ENCODE measurements around the gene MCIDAS. TPM values are rescaled to one million over a fixed set of nuclear protein-coding genes. Genes with fewer than 3 reads are reported as not detected.

The MCIDAS gene
- total and polyA plus RNA-seq, 2 of the 13 experiments (the other 11 are each of a cell fraction or from before 2014, with no cell fraction given), result not detected

DNA sequence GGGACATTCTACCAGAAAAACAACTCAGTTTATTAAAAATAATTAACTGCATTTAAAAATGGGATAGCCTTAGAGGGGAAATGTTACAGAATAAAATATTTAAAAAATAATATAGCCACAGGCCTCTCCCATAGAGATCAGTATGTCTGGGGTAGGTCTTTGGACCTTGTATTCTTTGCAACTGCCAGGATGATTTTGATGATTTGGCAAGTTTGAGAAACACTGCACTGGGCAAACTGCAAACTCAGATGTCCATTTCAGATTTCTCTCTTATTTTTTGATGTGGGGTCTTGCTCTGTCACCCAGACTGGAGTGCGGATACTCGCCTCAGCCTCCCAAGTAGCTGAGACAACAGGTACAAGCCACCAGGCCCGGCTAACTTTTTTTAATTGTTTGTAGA, 31.2 kb upstream of the MCIDAS start:
- ChIA-PET CTCF (ENCODE audit: low intra/inter-chr PET ratio, low total read pairs) (no interaction called here), POLR2A (no interaction called here)
- in situ Hi-C loops (cut with HindIII; ENCODE audit: extremely low pct_ligation_motif_present, low pct_unique_long_range_greater_than_20kb), result no loop called here
- H3K27ac ChIP-seq (ENCODE audit: extremely low read length, insufficient read depth, low read length), result no peak overlapping the region
- H4K20me1 ChIP-seq (ENCODE audit: insufficient read depth, low read length), result no peaks in the 10 kb centered on the region
- no peaks in the 10 kb centered on the region for H3K79me2 ChIP-seq (ENCODE audit: insufficient read depth, low read length)
- H3K9me3 ChIP-seq (ENCODE audit: low read length), result no peaks in the 10 kb centered on the region
- peaks cover 2 to 24% of the 10 kb centered on the region in 2 experiments; a peak in 3 of 5 replicates for H3K36me3 ChIP-seq (replicated peaks in 1 of 2; ENCODE audit: control insufficient read depth in 1 of 2, insufficient read depth in 2 of 2, low read length in 2 of 2)
- FAIRE-seq (no peak), DNase-seq (ENCODE audit: low spot score) (no peak), ATAC-seq (no peak)
- intact Hi-C loops (cut with micrococcal nuclease; ENCODE audit: unreplicated experiment), result no loop called here
- H3K27me3 ChIP-seq (ENCODE audit: control insufficient read depth in 1 of 2, insufficient read depth in 2 of 2, low read length in 2 of 2), result no peaks in the 10 kb centered on the region
- TF ChIP-seq STAG1 (CRISPR knock-in tag; IDR thresholded peaks at IDR 0.05), result no peak
- no peak for TF ChIP-seq NFIC (IDR thresholded peaks at IDR 0.05; ENCODE audit: low read length)
- TF ChIP-seq ATAD3A (CRISPR knock-in tag; IDR thresholded peaks at IDR 0.05), result no peak
- peak; percentile 66 for TF ChIP-seq MAFF (IDR thresholded peaks at IDR 0.05; ENCODE audit: low read depth, low read length)
- TF ChIP-seq MAFK (conservative IDR thresholded peaks at IDR 0.05 in 1 of 2, IDR thresholded peaks at IDR 0.05 in 1 of 2; ENCODE audit: low read length in 2 of 2), result peak; percentile 75 to 78
- TF ChIP-seq, protein P1, sequence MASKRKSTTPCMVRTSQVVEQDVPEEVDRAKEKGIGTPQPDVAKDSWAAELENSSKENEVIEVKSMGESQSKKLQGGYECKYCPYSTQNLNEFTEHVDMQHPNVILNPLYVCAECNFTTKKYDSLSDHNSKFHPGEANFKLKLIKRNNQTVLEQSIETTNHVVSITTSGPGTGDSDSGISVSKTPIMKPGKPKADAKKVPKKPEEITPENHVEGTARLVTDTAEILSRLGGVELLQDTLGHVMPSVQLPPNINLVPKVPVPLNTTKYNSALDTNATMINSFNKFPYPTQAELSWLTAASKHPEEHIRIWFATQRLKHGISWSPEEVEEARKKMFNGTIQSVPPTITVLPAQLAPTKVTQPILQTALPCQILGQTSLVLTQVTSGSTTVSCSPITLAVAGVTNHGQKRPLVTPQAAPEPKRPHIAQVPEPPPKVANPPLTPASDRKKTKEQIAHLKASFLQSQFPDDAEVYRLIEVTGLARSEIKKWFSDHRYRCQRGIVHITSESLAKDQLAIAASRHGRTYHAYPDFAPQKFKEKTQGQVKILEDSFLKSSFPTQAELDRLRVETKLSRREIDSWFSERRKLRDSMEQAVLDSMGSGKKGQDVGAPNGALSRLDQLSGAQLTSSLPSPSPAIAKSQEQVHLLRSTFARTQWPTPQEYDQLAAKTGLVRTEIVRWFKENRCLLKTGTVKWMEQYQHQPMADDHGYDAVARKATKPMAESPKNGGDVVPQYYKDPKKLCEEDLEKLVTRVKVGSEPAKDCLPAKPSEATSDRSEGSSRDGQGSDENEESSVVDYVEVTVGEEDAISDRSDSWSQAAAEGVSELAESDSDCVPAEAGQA (IDR thresholded peaks at IDR 0.05; ENCODE audit: low read depth), result no peak
- TF ChIP-seq, protein P1 (CRISPR knock-in tag; IDR thresholded peaks at IDR 0.05; ENCODE audit: borderline replicate concordance), result no peak
- H3K9ac ChIP-seq (ENCODE audit: insufficient read depth, low read depth, low read length), result no peak overlapping the region
- H3K4me2 ChIP-seq (ENCODE audit: low read depth, low read length), result no peak overlapping the region
- peaks cover 3% of the 10 kb centered on the region; the same call in 1 of the 2 replicates for H3K4me1 ChIP-seq (ENCODE audit: insufficient read depth, low read length)
- no peak overlapping the region for H3K4me3 ChIP-seq (replicated peaks in 1 of 3; ENCODE audit: insufficient read depth in 1 of 3, low read depth in 2 of 3, low read length in 3 of 3)
- 96% methylated on average over 3 of the region's 3 CpGs for WGBS (ENCODE audit: low lambda C conversion rate)
- no TSS peak for BruUV-seq (replicated peaks)
- no peak overlapping the region for H2AFZ ChIP-seq (ENCODE audit: low read length)
